Keratinocyte (primary cell): ENCODE results near the gene ATRNL1.

Experiments used
- CTCF ChIP-seq, 3 experiments: IDR thresholded peaks in 1 of 3; conservative IDR thresholded peaks in 1 of 3; optimal IDR thresholded peaks in 1 of 3; 2 replicates in 2 of 3; 3 replicates in 1 of 3; pipeline versions ENCODE3 to v1.5.1; 2011; ENCODE audit warnings: low read length in 3 of 3, mild to moderate bottlenecking in 3 of 3, moderate library complexity in 2 of 3, control low read depth in 1 of 3, inconsistent platforms in 1 of 3; ENCODE audit not compliant: insufficient read depth in 2 of 3; ENCODE audit errors: extremely low read depth in 1 of 3
- EZH2 ChIP-seq: IDR thresholded peaks from one replicate; pipeline ENCODE4 v1.6.1; 2012; ENCODE audit warnings: inconsistent platforms, mild to moderate bottlenecking, low read length, moderate library complexity

GRCh38 chr10:115157357-115157756 lies 64.2 kb downstream of the ATRNL1 start:
- TF ChIP-seq CTCF (optimal IDR thresholded peaks at IDR 0.05 in 1 of 3, IDR thresholded peaks at IDR 0.05 in 1 of 3, conservative IDR thresholded peaks at IDR 0.05 in 1 of 3; ENCODE audit: extremely low read depth in 1 of 3, insufficient read depth in 2 of 3, low read length in 3 of 3) = no peak
- no peak for TF ChIP-seq EZH2
